Memory B cell (primary cell): ENCODE measurements around the gene HSD17B10.
A peak's percentile ranks its signal among the peaks of the same experiment; 100 is the strongest.
"Not testable (repeated sequence)": the region's sequence is repeated elsewhere in the genome, so short reads cannot be mapped to it uniquely, and the experiment has no call there.

Experiments used
- ATAC-seq: fragments of 150-1000 bp; cut with Tn5 transposase; 2 replicates; pipeline ENCODE4 v1.10.0; 2021; ENCODE audit warnings: low read depth, mild to moderate bottlenecking, moderate library complexity
- DNase-seq, 2 donors: peaks; one replicate each; pipeline ENCODE4 v3.0.0; 2022; ENCODE audit warnings: low spot score in 2 of 2
- H3K27ac Mint-ChIP-seq: one replicate; pipeline ENCODE4 v1.8.0; 2022; ENCODE audit warnings: mild to moderate bottlenecking, moderate library complexity, mixed read lengths
- H3K27me3 Mint-ChIP-seq: one replicate; pipeline ENCODE4 v1.8.0; 2022; ENCODE audit warnings: mixed read lengths
- H3K36me3 Mint-ChIP-seq: one replicate; pipeline ENCODE4 v1.8.0; 2022; ENCODE audit warnings: mild to moderate bottlenecking, mixed read lengths
- H3K4me1 Mint-ChIP-seq: one replicate; pipeline ENCODE4 v1.8.0; 2022; ENCODE audit warnings: mixed read lengths
- H3K4me3 Mint-ChIP-seq: one replicate; pipeline ENCODE4 v1.8.0; 2022; ENCODE audit warnings: mild to moderate bottlenecking, moderate library complexity, mixed read lengths
- H3K9me3 Mint-ChIP-seq: one replicate; pipeline ENCODE4 v1.8.0; 2022; ENCODE audit warnings: mixed read lengths

The HSD17B10 gene

DNA sequence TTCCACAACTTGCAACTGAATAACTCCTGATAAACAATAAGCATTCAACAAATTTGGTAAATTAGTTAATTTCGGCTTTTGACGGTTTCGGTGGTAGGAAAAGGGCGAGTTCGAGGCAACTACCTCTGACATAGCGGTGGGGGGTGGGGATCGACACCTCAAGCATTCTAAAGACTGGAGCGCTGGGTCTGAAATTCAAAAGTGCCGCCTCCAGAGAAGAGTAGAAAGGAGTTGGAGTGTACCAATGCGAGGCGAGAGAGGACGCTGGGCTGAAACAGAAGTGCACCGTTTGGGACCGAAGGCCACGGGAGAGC lies 12.4 kb downstream of the HSD17B10 start:
- ATAC-seq: peak; percentile 23
- H3K9me3 Mint-ChIP-seq: no peaks in the 10 kb centered on the region
- no peaks in the 10 kb centered on the region for H3K27me3 Mint-ChIP-seq
- peak overlapping the region; percentile 96 for H3K4me3 Mint-ChIP-seq
- H3K36me3 Mint-ChIP-seq: peaks cover 3% of the 10 kb centered on the region
- no peak for DNase-seq
- H3K27ac Mint-ChIP-seq: peak overlapping the region; percentile 99
- H3K4me1 Mint-ChIP-seq: peaks cover 15% of the 10 kb centered on the region

DNA sequence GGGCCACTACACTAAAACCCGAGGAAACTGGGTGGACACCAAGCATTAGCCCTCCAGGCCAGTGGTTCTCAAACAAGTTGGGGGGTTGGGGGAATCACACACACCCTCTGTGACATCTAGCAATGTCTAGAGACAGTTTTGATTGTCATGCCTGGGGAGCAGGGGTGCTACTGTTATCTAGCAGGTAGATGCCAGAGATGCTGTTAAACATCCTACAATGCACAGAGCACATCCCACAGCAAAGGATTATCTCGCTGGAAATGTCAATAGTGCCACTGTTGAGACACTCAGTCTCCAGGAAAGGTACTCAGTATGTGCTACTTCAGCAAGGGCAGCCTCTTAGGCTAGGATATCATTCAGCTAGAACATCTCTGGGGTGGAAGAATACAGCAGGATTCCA lies 13.0 kb downstream of the HSD17B10 start:
- no peaks in the 10 kb centered on the region for H3K27me3 Mint-ChIP-seq
- H3K4me3 Mint-ChIP-seq: peak overlapping the region; percentile 96
- ATAC-seq (no peak), DNase-seq (no peak)
- no peaks in the 10 kb centered on the region for H3K9me3 Mint-ChIP-seq
- H3K27ac Mint-ChIP-seq: no peak overlapping the region
- H3K4me1 Mint-ChIP-seq: peaks cover 15% of the 10 kb centered on the region
- H3K36me3 Mint-ChIP-seq: peaks cover 3% of the 10 kb centered on the region

- H3K4me1 Mint-ChIP-seq: peaks cover 15% of the 10 kb centered on the region
- not testable (repeated sequence) for ATAC-seq, DNase-seq, H3K36me3 Mint-ChIP-seq, H3K27me3 Mint-ChIP-seq, H3K9me3 Mint-ChIP-seq, H3K27ac Mint-ChIP-seq
- H3K4me3 Mint-ChIP-seq: peak overlapping the region; percentile 53
These were observed 13.8 kb downstream of the HSD17B10 start for GRCh38 chrX:53420351-53420750.

DNA sequence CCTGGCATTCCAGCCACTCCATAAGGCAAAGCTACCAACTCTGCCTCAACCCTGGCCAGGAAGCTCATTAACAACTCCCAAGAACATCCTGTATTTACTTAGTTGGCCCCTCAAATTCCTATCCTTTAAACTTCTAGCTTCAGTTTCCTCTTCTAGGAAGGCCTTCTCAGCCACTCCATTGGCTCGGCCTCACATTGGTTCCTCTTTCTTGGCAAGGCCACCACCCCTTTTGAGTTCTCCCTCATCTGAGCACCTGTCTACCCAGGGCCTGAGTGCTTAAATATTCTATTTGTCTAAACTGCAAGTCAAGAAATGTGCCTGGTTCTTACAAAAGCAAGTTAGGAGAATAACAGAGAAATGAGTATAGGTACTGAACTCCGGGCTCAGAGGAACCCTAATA lies 21.7 kb downstream of the HSD17B10 start:
- Mint-ChIP-seq H3K27me3 (no peaks in the 10 kb centered on the region), H3K4me3 (no peak overlapping the region)

DNA sequence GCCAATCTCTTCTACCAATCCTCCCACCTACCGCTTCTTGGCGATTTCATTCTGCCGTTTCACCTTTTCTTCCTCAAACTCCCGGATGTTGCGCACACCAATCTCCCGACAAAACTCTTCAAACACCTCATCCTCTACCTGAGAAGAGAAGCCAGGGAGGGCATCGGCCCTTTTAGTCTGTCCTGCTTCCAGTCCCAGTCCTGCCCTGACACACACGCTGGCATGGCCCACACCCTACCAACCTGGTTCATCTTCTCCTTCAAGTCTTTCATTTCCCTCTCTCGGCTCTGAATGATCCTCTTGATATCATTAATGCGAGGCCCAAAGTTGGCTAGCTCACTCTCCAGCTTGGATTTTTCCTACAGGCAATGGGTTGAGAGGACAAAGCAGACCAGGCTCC lies 30.6 kb downstream of the HSD17B10 start:
- H3K27ac Mint-ChIP-seq: no peak overlapping the region
- DNase-seq (no peak), ATAC-seq (no peak)
- no peaks in the 10 kb centered on the region for H3K27me3 Mint-ChIP-seq
- peaks cover 20% of the 10 kb centered on the region for H3K36me3 Mint-ChIP-seq
- H3K4me1 Mint-ChIP-seq: no peaks in the 10 kb centered on the region
- H3K9me3 Mint-ChIP-seq: no peaks in the 10 kb centered on the region
- H3K4me3 Mint-ChIP-seq: no peak overlapping the region

More for the DNA sequence above, 21.7 kb downstream of the HSD17B10 start:
- Mint-ChIP-seq H3K36me3 (peaks cover 17% of the 10 kb centered on the region), H3K27ac (peak overlapping the region; percentile 81), H3K4me1 (peaks cover 10% of the 10 kb centered on the region), H3K9me3 (no peaks in the 10 kb centered on the region)
- DNase-seq (no peak), ATAC-seq (no peak)

GRCh38 chrX:53398216-53398615 lies 36.0 kb downstream of the HSD17B10 start:
- ATAC-seq (no peak), DNase-seq (no peak)
- Mint-ChIP-seq H3K27ac (no peak overlapping the region), H3K4me1 (no peaks in the 10 kb centered on the region), H3K9me3 (no peaks in the 10 kb centered on the region), H3K36me3 (peaks cover 30% of the 10 kb centered on the region), H3K4me3 (no peak overlapping the region), H3K27me3 (no peaks in the 10 kb centered on the region)

DNA sequence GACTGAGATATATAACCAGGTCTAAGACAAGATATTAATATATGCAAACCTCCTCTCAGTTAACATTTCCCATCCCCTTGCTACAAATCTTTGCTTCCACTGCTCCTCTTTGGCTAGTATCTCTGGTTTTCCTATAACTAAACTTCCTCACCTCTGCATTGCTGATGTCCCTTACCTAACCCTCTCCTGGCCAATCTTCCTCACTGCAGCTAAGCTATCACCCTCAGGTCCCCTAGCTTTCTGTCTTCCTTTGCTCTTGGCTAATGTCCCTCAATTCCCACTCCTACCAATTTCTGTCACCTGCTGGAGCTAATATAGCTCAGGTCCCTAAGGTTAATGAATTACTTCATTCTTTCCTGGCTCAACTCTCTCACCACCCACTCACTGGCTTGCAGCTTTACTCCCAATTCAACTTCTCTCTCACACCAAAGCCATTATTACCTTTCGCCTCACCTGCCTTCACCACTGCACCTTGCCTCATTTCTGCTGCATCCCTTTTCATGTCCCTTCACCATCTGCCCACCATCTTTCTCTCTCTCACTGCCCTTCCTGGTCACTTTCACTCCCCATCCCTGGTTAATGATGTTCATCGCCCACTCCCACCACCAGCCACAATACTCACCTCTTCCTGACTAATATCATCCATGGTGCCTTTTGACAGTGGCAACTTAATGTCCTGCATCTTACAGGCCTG lies 38.4 kb downstream of the HSD17B10 start:
- Mint-ChIP-seq H3K27me3 (no peaks in the 10 kb centered on the region), H3K27ac (peak overlapping the region; percentile 48), H3K36me3 (peaks cover 20% of the 10 kb centered on the region)

DNA sequence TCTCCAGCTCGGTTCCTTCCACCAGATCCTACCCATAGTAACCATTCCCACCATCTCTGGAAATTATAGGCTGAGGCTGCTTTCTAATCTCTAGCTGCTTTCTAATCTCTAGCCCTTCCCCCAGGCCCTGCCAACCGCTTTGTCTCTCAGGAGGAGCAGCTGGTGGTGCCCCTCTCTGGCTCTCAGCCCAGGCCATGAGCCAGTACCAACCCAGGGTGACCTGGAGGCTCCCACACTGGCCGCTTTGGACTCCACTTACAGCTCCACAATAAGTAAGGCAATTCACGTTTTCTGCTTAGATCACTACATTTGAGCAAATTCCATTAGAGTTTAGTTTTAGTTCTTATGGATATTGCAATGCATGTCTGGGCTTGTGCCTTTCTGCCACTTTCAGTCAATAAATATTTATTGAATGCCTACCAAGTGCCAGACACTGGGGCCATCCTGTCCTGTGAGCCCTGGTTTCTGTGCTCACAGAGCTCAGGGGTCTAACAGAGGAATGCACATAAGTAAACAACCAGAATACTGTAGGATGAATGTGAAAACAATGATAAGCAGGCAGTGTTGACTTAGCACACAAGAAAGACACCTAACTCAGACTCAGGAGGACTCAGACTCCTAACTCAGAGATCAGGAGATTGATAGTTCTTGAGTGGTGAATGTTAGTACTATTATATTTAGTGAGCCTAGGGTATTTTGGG lies 50.6 kb downstream of the HSD17B10 start:
- H3K27me3 Mint-ChIP-seq: no peaks in the 10 kb centered on the region
- ATAC-seq (no peak), DNase-seq (no peak)
- H3K9me3 Mint-ChIP-seq: no peaks in the 10 kb centered on the region
- H3K4me3 Mint-ChIP-seq: no peak overlapping the region
- peaks cover 22% of the 10 kb centered on the region for H3K36me3 Mint-ChIP-seq
- H3K4me1 Mint-ChIP-seq: no peaks in the 10 kb centered on the region
- H3K27ac Mint-ChIP-seq: no peak overlapping the region

More for the DNA sequence above, 38.4 kb downstream of the HSD17B10 start:
- Mint-ChIP-seq H3K4me3 (no peak overlapping the region), H3K4me1 (no peaks in the 10 kb centered on the region), H3K9me3 (no peaks in the 10 kb centered on the region)
- ATAC-seq (no peak), DNase-seq (no peak)
